Common myeloid progenitor, CD34-positive (primary cell): ENCODE measurements around the gene SUCLG2.

ENCODE experiments used
- CTCF ChIA-PET: fragments of 350-600 bp; sonication (Branson Sonifier 250); formaldehyde crosslinking; loops from one replicate; lab custom pipeline; 2021; ENCODE audit warnings: antibody characterized with exemption; lab: Charles Lee
- POLR2A ChIA-PET: fragments of 350-600 bp; sonication (Branson Sonifier 250); formaldehyde crosslinking; loops from one replicate; lab custom pipeline; 2021; ENCODE audit warnings: antibody characterized with exemption; lab: Charles Lee
- DNase-seq, 3 donors: peaks; one replicate each; pipeline versions ENCODE4 v3.0.0 to v3.0.0-alpha.2; 2013
- H3K27ac ChIP-seq, 2 experiments: 1 replicate in 1 of 2; 2 replicates in 1 of 2; pipeline ENCODE4 v1.7.0; 2013; ENCODE audit warnings: inconsistent platforms in 2 of 2, low read length in 2 of 2, mild to moderate bottlenecking in 2 of 2, low read depth in 1 of 2, moderate library complexity in 1 of 2; ENCODE audit not compliant: severe bottlenecking in 2 of 2, insufficient read depth in 1 of 2, poor library complexity in 1 of 2
- H3K27me3 ChIP-seq, 5 experiments: replicated peaks in 2 of 5; 1 replicate in 3 of 5; 2 replicates in 2 of 5; pipeline versions ENCODE4 v1.6.1 to v1.7.0; 2013; ENCODE audit warnings: low read length in 4 of 5, mild to moderate bottlenecking in 2 of 5, moderate library complexity in 2 of 5, inconsistent platforms in 1 of 5; ENCODE audit not compliant: insufficient read depth in 5 of 5, control insufficient read depth in 4 of 5
- H3K36me3 ChIP-seq, 4 experiments: 1 replicate in 2 of 4; 2 replicates in 2 of 4; pipeline versions ENCODE4 v1.6.1 to v1.7.0; 2013; ENCODE audit warnings: low read length in 3 of 4, control low read depth in 1 of 4, mild to moderate bottlenecking in 1 of 4; ENCODE audit not compliant: control insufficient read depth in 4 of 4, insufficient read depth in 4 of 4
- H3K4me1 ChIP-seq, 4 experiments: 1 replicate in 3 of 4; 2 replicates in 1 of 4; pipeline versions ENCODE4 v1.6.1 to v1.7.1; 2013; ENCODE audit warnings: low read length in 3 of 4, mild to moderate bottlenecking in 3 of 4, control low read depth in 1 of 4, inconsistent platforms in 1 of 4, moderate library complexity in 1 of 4; ENCODE audit not compliant: control insufficient read depth in 4 of 4, insufficient read depth in 4 of 4; ENCODE audit errors: control extremely low read depth in 1 of 4
- H3K4me3 ChIP-seq, 7 experiments: 1 replicate in 4 of 7; 2 replicates in 3 of 7; pipeline versions ENCODE4 v1.5.1 to v1.7.0; 2013; ENCODE audit warnings: mild to moderate bottlenecking in 7 of 7, low read length in 6 of 7, moderate library complexity in 6 of 7, inconsistent platforms in 2 of 7, low read depth in 2 of 7, control low read depth in 1 of 7; ENCODE audit not compliant: insufficient read depth in 4 of 7, control insufficient read depth in 1 of 7; ENCODE audit errors: extremely low read depth in 1 of 7
- H3K9me3 ChIP-seq, 5 experiments: 1 replicate in 4 of 5; 2 replicates in 1 of 5; pipeline versions ENCODE4 v1.6.1 to v1.7.1; 2013; ENCODE audit warnings: low read length in 4 of 5, mild to moderate bottlenecking in 2 of 5, inconsistent platforms in 1 of 5, low read depth in 1 of 5, moderate library complexity in 1 of 5; ENCODE audit not compliant: control insufficient read depth in 4 of 5, insufficient read depth in 2 of 5; ENCODE audit errors: control extremely low read depth in 1 of 5
- WGBS: methylation state at CpG from one replicate; pipeline ENCODE4 v1.1.5; 2013; ENCODE audit not compliant: insufficient coverage; 5-methylcytosine and 5-hydroxymethylcytosine counted together

Gene SUCLG2

GRCh38 chr3:67515778-67516177 is 138.6 kb downstream of the SUCLG2 start:
- CTCF ChIA-PET: interaction anchor here (1.1 kb wide), 1 partner anchor 9 kb away, joined by 3 read pairs; no protein-coding TSS in a partner anchor
- POLR2A ChIA-PET: no interaction called here
- WGBS: 100% methylated on average over 3 of the region's 3 CpGs
- H3K27ac ChIP-seq: no peak overlapping the region
- H3K4me1 ChIP-seq: no peaks in the 10 kb centered on the region
- H3K4me3 ChIP-seq: no peak overlapping the region
- no peaks in the 10 kb centered on the region for H3K9me3 ChIP-seq
- no peaks in the 10 kb centered on the region for H3K36me3 ChIP-seq
- no peak for DNase-seq
- no peaks in the 10 kb centered on the region for H3K27me3 ChIP-seq

- 100% methylated on average over 3 of the region's 4 CpGs for WGBS
- H3K27ac ChIP-seq: no peak overlapping the region
- H3K27me3 ChIP-seq: no peaks in the 10 kb centered on the region
- no peaks in the 10 kb centered on the region for H3K4me1 ChIP-seq
- no peaks in the 10 kb centered on the region for H3K9me3 ChIP-seq
- H3K4me3 ChIP-seq: no peak overlapping the region
- ChIA-PET POLR2A (no interaction called here), CTCF (no interaction called here)
- no peaks in the 10 kb centered on the region for H3K36me3 ChIP-seq
- DNase-seq: no peak
These were observed 144.8 kb downstream of the SUCLG2 start for GRCh38 chr3:67509471-67510075.

- H3K27me3 ChIP-seq: no peaks in the 10 kb centered on the region
- no peak overlapping the region for H3K27ac ChIP-seq
- ChIA-PET CTCF (interaction anchor here (0.6 to 2.0 kb wide), 3 partner anchors 8 to 1649 kb away, joined by 3 to 5 read pairs (median 3); no protein-coding TSS in a partner anchor), POLR2A (interaction anchor here (0.6 kb wide), 1 partner anchor 38 kb away, joined by 5 read pairs; no protein-coding TSS in a partner anchor)
- no peaks in the 10 kb centered on the region for H3K36me3 ChIP-seq
- DNase-seq: no peak
- 91% methylated on average over 2 of the region's 4 CpGs for WGBS
- H3K4me3 ChIP-seq: no peak overlapping the region
- no peaks in the 10 kb centered on the region for H3K9me3 ChIP-seq
- H3K4me1 ChIP-seq: no peaks in the 10 kb centered on the region
These were observed 146.8 kb downstream of the SUCLG2 start for GRCh38 chr3:67507584-67507983.

DNA sequence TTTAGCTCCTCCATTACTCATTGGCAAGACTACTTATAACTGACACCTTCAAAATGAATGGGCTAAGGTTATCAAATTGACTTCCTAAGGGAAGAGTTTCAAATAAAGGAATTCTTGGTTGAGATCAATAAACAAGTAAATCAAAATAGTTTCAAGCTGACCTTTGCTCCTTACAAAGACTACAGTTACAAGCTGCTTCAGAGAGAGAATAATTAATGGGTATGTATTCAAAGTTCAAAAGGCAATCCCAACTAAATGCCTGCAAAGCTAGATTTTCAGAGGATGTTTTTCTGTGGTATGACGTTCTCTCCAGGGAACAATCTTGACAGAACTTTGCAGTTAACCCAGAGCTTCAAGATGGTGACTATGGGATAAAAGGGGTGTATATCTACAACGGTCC is 153.7 kb downstream of the SUCLG2 start:
- WGBS: 100% methylated on average over 1 of the region's 2 CpGs
- POLR2A ChIA-PET: no interaction called here
- no peaks in the 10 kb centered on the region for H3K27me3 ChIP-seq

GRCh38 chr3:67497746-67498145 is 156.7 kb downstream of the SUCLG2 start:
- no peaks in the 10 kb centered on the region for H3K9me3 ChIP-seq
- CTCF ChIA-PET: no interaction called here
- no peaks in the 10 kb centered on the region for H3K27me3 ChIP-seq
- H3K4me3 ChIP-seq: no peak overlapping the region
- no peaks in the 10 kb centered on the region for H3K4me1 ChIP-seq
- H3K27ac ChIP-seq: no peak overlapping the region
- POLR2A ChIA-PET: no interaction called here
- no peaks in the 10 kb centered on the region for H3K36me3 ChIP-seq
- DNase-seq: no peak

More for the DNA sequence above, 153.7 kb downstream of the SUCLG2 start:
- DNase-seq: no peak
- H3K27ac ChIP-seq: no peak overlapping the region
- no peaks in the 10 kb centered on the region for H3K4me1 ChIP-seq
- no peaks in the 10 kb centered on the region for H3K36me3 ChIP-seq
- H3K4me3 ChIP-seq: no peak overlapping the region
- H3K9me3 ChIP-seq: no peaks in the 10 kb centered on the region
- CTCF ChIA-PET: no interaction called here

DNA sequence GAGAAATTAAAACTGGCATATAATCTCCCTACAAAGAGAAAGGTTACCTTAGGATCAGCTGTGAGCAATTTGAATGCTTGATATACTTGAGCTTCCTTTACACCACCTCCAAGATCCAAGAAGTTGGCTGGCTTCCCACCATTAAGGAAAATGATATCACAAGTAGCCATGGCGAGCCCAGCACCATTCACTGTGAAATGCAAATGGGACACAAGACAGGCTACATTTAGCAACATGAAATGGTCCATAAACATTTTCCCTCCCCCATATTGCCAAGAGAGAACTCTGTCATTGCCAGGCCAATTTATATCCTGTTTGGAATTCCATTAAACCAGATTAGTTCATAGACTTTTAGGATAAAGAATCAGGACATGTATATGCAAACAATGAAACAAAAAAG is 158.7 kb downstream of the SUCLG2 start:
- POLR2A ChIA-PET: no interaction called here
- Histone ChIP-seq H3K9me3 (no peaks in the 10 kb centered on the region), H3K4me1 (no peaks in the 10 kb centered on the region), H3K27ac (no peak overlapping the region), H3K27me3 (no peaks in the 10 kb centered on the region), H3K36me3 (no peaks in the 10 kb centered on the region), H3K4me3 (no peak overlapping the region)
- CTCF ChIA-PET: no interaction called here
- DNase-seq: no peak
- 100% methylated on average over 1 of the region's 1 CpG for WGBS

DNA sequence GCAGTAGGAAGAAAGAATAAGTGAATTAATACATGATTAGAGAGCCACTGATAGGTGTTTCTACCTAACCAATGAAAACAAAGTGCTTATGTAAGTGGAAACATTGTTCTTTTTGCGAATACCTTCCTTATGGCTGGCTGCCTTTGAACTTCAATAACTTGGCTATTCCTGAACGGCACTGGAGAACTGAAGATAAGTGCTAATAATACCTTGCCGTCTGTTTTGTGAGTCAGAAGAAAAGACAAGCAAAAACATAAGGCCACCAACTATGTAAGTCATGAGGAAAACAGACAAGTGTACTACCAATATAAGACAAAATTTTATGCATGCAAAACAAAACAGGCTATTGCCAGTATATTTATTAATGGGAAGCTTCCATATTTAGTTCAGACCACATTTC is 160.6 kb downstream of the SUCLG2 start:
- Histone ChIP-seq H3K4me3 (no peak overlapping the region), H3K9me3 (no peaks in the 10 kb centered on the region), H3K27me3 (no peaks in the 10 kb centered on the region), H3K36me3 (no peaks in the 10 kb centered on the region), H3K27ac (no peak overlapping the region), H3K4me1 (no peaks in the 10 kb centered on the region)
- POLR2A ChIA-PET: no interaction called here
- 100% methylated on average over 2 of the region's 3 CpGs for WGBS
- CTCF ChIA-PET: interaction anchor here (0.8 kb wide), 1 partner anchor 12 kb away, joined by 3 read pairs; no protein-coding TSS in a partner anchor
- no peak for DNase-seq
